Measurements from ENCODE around the gene KCNG3. TPM values are rescaled to one million over a fixed set of nuclear protein-coding genes. Genes with fewer than 3 reads are reported as not detected.
"Not testable (repeated sequence)": the region's sequence is repeated elsewhere in the genome, so short reads cannot be mapped to it uniquely, and the experiment has no call there.

The KCNG3 gene
- total RNA-seq, 1 donor from 2014 or later, result 0.12 TPM

GRCh38 chr2:42430188-42430587 is 63.6 kb downstream of the KCNG3 start:
- DNase-seq (ENCODE audit: low spot score), result no peak

- DNase-seq (ENCODE audit: low spot score), result no peak
Measured at GRCh38 chr2:42429352-42429751, 64.4 kb downstream of the KCNG3 start.

GRCh38 chr2:42425697-42426096 is 68.1 kb downstream of the KCNG3 start:
- no peak for DNase-seq (ENCODE audit: low spot score)

GRCh38 chr2:42424033-42424432 is 69.7 kb downstream of the KCNG3 start:
- no peak for DNase-seq (ENCODE audit: low spot score)

GRCh38 chr2:42421601-42422239 is 72.1 kb downstream of the KCNG3 start:
- DNase-seq (ENCODE audit: low spot score), result no peak

- no peak for DNase-seq (ENCODE audit: low spot score)
Measured at GRCh38 chr2:42421157-42421485, 72.7 kb downstream of the KCNG3 start.

GRCh38 chr2:42414648-42415047 is 79.1 kb downstream of the KCNG3 start:
- no peak for DNase-seq (ENCODE audit: low spot score)

- no peak for DNase-seq (ENCODE audit: low spot score)
Measured at GRCh38 chr2:42414158-42414557, 79.6 kb downstream of the KCNG3 start.

GRCh38 chr2:42410742-42411514 is 82.9 kb downstream of the KCNG3 start:
- no peak for DNase-seq (ENCODE audit: low spot score)

GRCh38 chr2:42408009-42408408 is 85.8 kb downstream of the KCNG3 start:
- DNase-seq (ENCODE audit: low spot score), result no peak

- no peak for DNase-seq (ENCODE audit: low spot score)
Measured at GRCh38 chr2:42407476-42407875, 86.3 kb downstream of the KCNG3 start.

- DNase-seq (ENCODE audit: low spot score), result no peak
Measured at GRCh38 chr2:42404676-42405075, 89.1 kb downstream of the KCNG3 start.

- no peak for DNase-seq (ENCODE audit: low spot score)
Measured at GRCh38 chr2:42401773-42402172, 92.0 kb downstream of the KCNG3 start.

- DNase-seq (ENCODE audit: low spot score), result not testable (repeated sequence)
Measured at GRCh38 chr2:42398052-42398451, 95.7 kb downstream of the KCNG3 start.

GRCh38 chr2:42393320-42393719 is 100.5 kb downstream of the KCNG3 start:
- not testable (repeated sequence) for DNase-seq (ENCODE audit: low spot score)

GRCh38 chr2:42392191-42392590 is 101.6 kb downstream of the KCNG3 start:
- DNase-seq (ENCODE audit: low spot score), result no peak

Other genes with a start within 250 kb of the KCNG3 start
- gene COX7A2L, start 132.8 kb downstream of the KCNG3 start, total RNA-seq, result 91.5 TPM
- gene MTA3, start 74.7 kb upstream of the KCNG3 start, total RNA-seq, result 39.2 TPM